ENCODE measurements around the gene SYT3. TPM values are rescaled to one million over a fixed set of nuclear protein-coding genes. Genes with fewer than 3 reads are reported as not detected.

SYT3 gene
- total RNA-seq, 1 experiment from 2014 or later: 0.41 TPM

DNA sequence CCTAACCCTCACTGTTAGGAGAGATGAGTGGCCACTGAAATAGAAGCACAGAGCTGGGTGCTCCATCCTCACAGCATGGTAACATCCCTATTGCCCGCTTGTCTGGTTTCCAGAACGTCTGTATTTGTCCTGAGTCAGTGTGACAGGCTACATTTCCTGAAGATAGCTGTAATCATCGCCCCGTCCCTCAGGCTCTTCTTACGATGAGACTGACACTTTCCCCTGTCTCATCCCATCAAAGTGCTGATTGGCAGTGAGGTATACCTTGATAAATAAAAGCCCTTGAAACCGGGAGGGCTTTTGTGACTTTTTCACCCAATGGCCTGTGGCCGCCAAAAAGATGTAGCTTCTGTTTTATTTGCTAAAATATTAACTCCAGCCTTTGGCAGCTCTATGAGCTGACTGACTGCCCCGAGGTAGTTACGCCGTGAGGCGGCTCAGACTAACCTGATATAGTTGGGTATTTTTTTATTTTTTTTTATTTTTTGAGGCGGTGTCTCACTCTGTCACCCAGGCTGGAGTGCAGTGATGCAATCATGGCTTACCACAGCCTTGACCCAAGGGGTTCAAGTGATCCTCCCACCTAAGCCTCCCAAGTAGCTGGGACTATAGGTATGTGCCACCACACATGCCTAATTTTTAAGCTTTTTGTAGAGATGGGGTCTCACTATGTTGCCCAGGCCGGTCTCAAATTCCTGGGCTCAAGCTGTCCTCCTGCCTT lies 65.8 kb downstream of the SYT3 start:
- Mint-ChIP-seq H3K36me3 (ENCODE audit: insufficient read depth, unreplicated experiment) (no peaks in the 10 kb centered on the region), H3K27ac (ENCODE audit: unreplicated experiment) (no peak overlapping the region), H3K27me3 (ENCODE audit: insufficient read depth, unreplicated experiment) (peaks cover 13% of the 10 kb centered on the region), H3K4me3 (ENCODE audit: unreplicated experiment) (no peak overlapping the region), H3K9me3 (ENCODE audit: unreplicated experiment) (no peaks in the 10 kb centered on the region), H3K4me1 (ENCODE audit: low read depth, unreplicated experiment) (no peaks in the 10 kb centered on the region)
- DNase-seq: no peak
- H3K36me3 ChIP-seq (ENCODE audit: control insufficient read depth, insufficient read depth, low read length): no peaks in the 10 kb centered on the region
- H3K9me3 ChIP-seq: no peaks in the 10 kb centered on the region
- TF ChIP-seq, protein P1, sequence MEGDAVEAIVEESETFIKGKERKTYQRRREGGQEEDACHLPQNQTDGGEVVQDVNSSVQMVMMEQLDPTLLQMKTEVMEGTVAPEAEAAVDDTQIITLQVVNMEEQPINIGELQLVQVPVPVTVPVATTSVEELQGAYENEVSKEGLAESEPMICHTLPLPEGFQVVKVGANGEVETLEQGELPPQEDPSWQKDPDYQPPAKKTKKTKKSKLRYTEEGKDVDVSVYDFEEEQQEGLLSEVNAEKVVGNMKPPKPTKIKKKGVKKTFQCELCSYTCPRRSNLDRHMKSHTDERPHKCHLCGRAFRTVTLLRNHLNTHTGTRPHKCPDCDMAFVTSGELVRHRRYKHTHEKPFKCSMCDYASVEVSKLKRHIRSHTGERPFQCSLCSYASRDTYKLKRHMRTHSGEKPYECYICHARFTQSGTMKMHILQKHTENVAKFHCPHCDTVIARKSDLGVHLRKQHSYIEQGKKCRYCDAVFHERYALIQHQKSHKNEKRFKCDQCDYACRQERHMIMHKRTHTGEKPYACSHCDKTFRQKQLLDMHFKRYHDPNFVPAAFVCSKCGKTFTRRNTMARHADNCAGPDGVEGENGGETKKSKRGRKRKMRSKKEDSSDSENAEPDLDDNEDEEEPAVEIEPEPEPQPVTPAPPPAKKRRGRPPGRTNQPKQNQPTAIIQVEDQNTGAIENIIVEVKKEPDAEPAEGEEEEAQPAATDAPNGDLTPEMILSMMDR (IDR thresholded peaks at IDR 0.05; ENCODE audit: insufficient read depth in 1 of 2, low read depth in 1 of 2, low read length in 1 of 2, severe bottlenecking in 1 of 2, unreplicated experiment in 1 of 2): no peak
- BruUV-seq (replicated peaks): no TSS peak
- intact Hi-C loops (cut with micrococcal nuclease; ENCODE audit: unreplicated experiment): no loop called here
- H3K4me3 ChIP-seq (ENCODE audit: low read depth, low read length): no peak overlapping the region
- ChIA-PET CTCF (interaction anchor here (1.0 kb wide), 1 partner anchor 18 kb away, joined by 4 read pairs; no protein-coding TSS in a partner anchor), POLR2A (no interaction called here)
- no peaks in the 10 kb centered on the region for H3K27me3 ChIP-seq (replicated peaks; ENCODE audit: control insufficient read depth, insufficient read depth, low read length)
- no peaks in the 10 kb centered on the region for H3K4me1 ChIP-seq

Other genes with a start within 250 kb of the SYT3 start
- 0.50 and 0.51 TPM in 2 replicates for gene SPIB, start 220.9 kb downstream of the SYT3 start, total RNA-seq (2022)
- 0.91 and 1.6 TPM in 2 replicates for gene MYBPC2, start 207.0 kb downstream of the SYT3 start, total RNA-seq (2022)
- 42.9 and 46.3 TPM in 2 replicates for gene EMC10, start 163.4 kb downstream of the SYT3 start, total RNA-seq (2022)
- gene GARIN5A, start 163.0 kb downstream of the SYT3 start, total RNA-seq (2022): 1.4 and 1.5 TPM in 2 replicates
- gene JOSD2, start 128.7 kb downstream of the SYT3 start, total RNA-seq (2022): 27.7 and 27.9 TPM in 2 replicates
- not detected in 2 replicates for gene ASPDH, start 126.0 kb downstream of the SYT3 start, total RNA-seq (2022)
- gene LRRC4B, start 71.4 kb downstream of the SYT3 start, total RNA-seq (2022): 0.30 and 0.54 TPM in 2 replicates
- 0.41 TPM in 1 of 2 replicates, not detected in the other for gene C19orf81, start 9.6 kb upstream of the SYT3 start, total RNA-seq (2022)
- gene SHANK1, start 79.9 kb upstream of the SYT3 start, total RNA-seq (2022): not detected in 2 replicates
- gene CLEC11A, start 83.5 kb upstream of the SYT3 start, total RNA-seq (2022): 0.51 and 1.1 TPM in 2 replicates
- gene GPR32, start 130.6 kb upstream of the SYT3 start, total RNA-seq (2022): not detected in 2 replicates
- not detected in 2 replicates for gene ACP4, start 150.5 kb upstream of the SYT3 start, total RNA-seq (2022)
- 0.73 and 1.1 TPM in 2 replicates for gene KLK1, start 183.9 kb upstream of the SYT3 start, total RNA-seq (2022)
- gene KLK15, start 193.7 kb upstream of the SYT3 start, total RNA-seq (2022): not detected in 2 replicates
- not detected in 2 replicates for gene KLK3, start 215.0 kb upstream of the SYT3 start, total RNA-seq (2022)
- not detected in 2 replicates for gene KLK2, start 233.6 kb upstream of the SYT3 start, total RNA-seq (2022)